Thyroid gland (tissue), 4 donors: ENCODE data around the gene MID1.

Experiments used
- CTCF ChIP-seq, 6 experiments: fragments of 200-600 bp in 3 of 6; fragments of 450-650 bp in 3 of 6; sonication (generic) in 3 of 6; IDR thresholded peaks; one replicate each; pipeline ENCODE4 v1.5.1; 2016 to 2019; ENCODE audit warnings: antibody characterized with exemption in 6 of 6, mild to moderate bottlenecking in 2 of 6, inconsistent platforms in 1 of 6, moderate library complexity in 1 of 6
- POLR2A ChIP-seq, 2 donors: fragments of 450-650 bp; IDR thresholded peaks; one replicate each; pipeline ENCODE4 v1.6.1; 2017; ENCODE audit warnings: antibody characterized with exemption in 2 of 2, mild to moderate bottlenecking in 2 of 2, moderate library complexity in 1 of 2

GRCh38 chrX:10617999-10618351, 2.4 kb downstream of the MID1 start:
- TF ChIP-seq CTCF (IDR thresholded peaks at IDR 0.05): no peak
- no peak for TF ChIP-seq POLR2A (IDR thresholded peaks at IDR 0.05)
